Activated T-cell treated with anti-CD3 and anti-CD28 coated beads, Interleukin-2, amount 50 U/mL, for 24 hours (primary cell): ENCODE measurements around the gene OXER1.

Experiments used
- DNase-seq: peaks from one replicate; pipeline ENCODE4 v3.0.0-alpha.2; 2020
- H3K27ac Mint-ChIP-seq: 2 replicates; pipeline ENCODE4 v1.8.0; 2020; ENCODE audit warnings: mild to moderate bottlenecking, mixed read lengths
- H3K27me3 Mint-ChIP-seq: 2 replicates; pipeline ENCODE4 v1.8.0; 2020; ENCODE audit warnings: mixed read lengths
- H3K36me3 Mint-ChIP-seq: 2 replicates; pipeline ENCODE4 v1.8.0; 2020; ENCODE audit warnings: low read depth, mixed read lengths
- H3K4me1 Mint-ChIP-seq: 2 replicates; pipeline ENCODE4 v1.8.0; 2020; ENCODE audit warnings: low read depth, mixed read lengths
- H3K4me3 Mint-ChIP-seq: 2 replicates; pipeline ENCODE4 v1.8.0; 2020; ENCODE audit warnings: mild to moderate bottlenecking, moderate library complexity, mixed read lengths
- H3K9me3 Mint-ChIP-seq: 2 replicates; pipeline ENCODE4 v1.8.0; 2020; ENCODE audit warnings: mixed read lengths

The OXER1 gene

GRCh38 chr2:42768706-42769256, 4.8 kb upstream of the OXER1 start:
- H3K27ac Mint-ChIP-seq, result no peak overlapping the region
- no peaks in the 10 kb centered on the region for H3K9me3 Mint-ChIP-seq
- no peak for DNase-seq
- H3K36me3 Mint-ChIP-seq, result no peaks in the 10 kb centered on the region
- no peaks in the 10 kb centered on the region for H3K27me3 Mint-ChIP-seq
- no peak overlapping the region for H3K4me3 Mint-ChIP-seq
- no peaks in the 10 kb centered on the region for H3K4me1 Mint-ChIP-seq

- Mint-ChIP-seq H3K36me3 (no peaks in the 10 kb centered on the region), H3K9me3 (no peaks in the 10 kb centered on the region), H3K4me1 (no peaks in the 10 kb centered on the region), H3K27ac (no peak overlapping the region), H3K27me3 (no peaks in the 10 kb centered on the region), H3K4me3 (no peak overlapping the region)
- no peak for DNase-seq
These were observed 4.2 kb upstream of the OXER1 start for GRCh38 chr2:42767899-42768705.

- H3K27ac Mint-ChIP-seq, result no peak overlapping the region
- no peak overlapping the region for H3K4me3 Mint-ChIP-seq
- no peak for DNase-seq
- no peaks in the 10 kb centered on the region for H3K9me3 Mint-ChIP-seq
- H3K27me3 Mint-ChIP-seq, result no peaks in the 10 kb centered on the region
- no peaks in the 10 kb centered on the region for H3K4me1 Mint-ChIP-seq
- H3K36me3 Mint-ChIP-seq, result peaks cover 2% of the 10 kb centered on the region
These were observed 3.4 kb upstream of the OXER1 start for GRCh38 chr2:42767080-42767898.

- Mint-ChIP-seq H3K27ac (no peak overlapping the region), H3K9me3 (no peaks in the 10 kb centered on the region)
These were observed 1.8 kb upstream of the OXER1 start for GRCh38 chr2:42765686-42766085.

GRCh38 chr2:42764901-42765300, 966 bp upstream of the OXER1 start:
- Mint-ChIP-seq H3K27me3 (no peaks in the 10 kb centered on the region), H3K4me3 (no peak overlapping the region), H3K9me3 (no peaks in the 10 kb centered on the region), H3K36me3 (peaks cover 2% of the 10 kb centered on the region), H3K27ac (no peak overlapping the region), H3K4me1 (no peaks in the 10 kb centered on the region)
- no peak for DNase-seq

More at GRCh38 chr2:42765686-42766085, 1.8 kb upstream of the OXER1 start:
- DNase-seq, result no peak
- Mint-ChIP-seq H3K27me3 (no peaks in the 10 kb centered on the region), H3K36me3 (peaks cover 2% of the 10 kb centered on the region), H3K4me3 (no peak overlapping the region), H3K4me1 (no peaks in the 10 kb centered on the region)

GRCh38 chr2:42762823-42763804, 821 bp downstream of the OXER1 start:
- no peak for DNase-seq
- Mint-ChIP-seq H3K36me3 (peaks cover 2% of the 10 kb centered on the region), H3K4me1 (no peaks in the 10 kb centered on the region), H3K9me3 (no peaks in the 10 kb centered on the region), H3K27ac (no peak overlapping the region), H3K4me3 (no peak overlapping the region), H3K27me3 (no peaks in the 10 kb centered on the region)

GRCh38 chr2:42762155-42762554, 1.8 kb downstream of the OXER1 start:
- Mint-ChIP-seq H3K9me3 (no peaks in the 10 kb centered on the region), H3K4me3 (no peak overlapping the region), H3K27me3 (no peaks in the 10 kb centered on the region), H3K36me3 (peaks cover 2% of the 10 kb centered on the region), H3K27ac (no peak overlapping the region), H3K4me1 (no peaks in the 10 kb centered on the region)
- DNase-seq, result no peak

- Mint-ChIP-seq H3K27me3 (no peaks in the 10 kb centered on the region), H3K4me3 (no peak overlapping the region), H3K36me3 (peaks cover 2% of the 10 kb centered on the region), H3K4me1 (no peaks in the 10 kb centered on the region), H3K9me3 (no peaks in the 10 kb centered on the region), H3K27ac (no peak overlapping the region)
- DNase-seq, result no peak
These were observed 2.4 kb downstream of the OXER1 start for GRCh38 chr2:42761554-42761953.

- no peak overlapping the region for H3K27ac Mint-ChIP-seq
- H3K4me1 Mint-ChIP-seq, result peaks cover 5% of the 10 kb centered on the region
- DNase-seq, result no peak
- no peaks in the 10 kb centered on the region for H3K27me3 Mint-ChIP-seq
- peaks cover 3% of the 10 kb centered on the region for H3K36me3 Mint-ChIP-seq
- no peak overlapping the region for H3K4me3 Mint-ChIP-seq
- H3K9me3 Mint-ChIP-seq, result no peaks in the 10 kb centered on the region
These were observed 5.2 kb downstream of the OXER1 start for GRCh38 chr2:42758751-42759150.

GRCh38 chr2:42757981-42758740, 5.8 kb downstream of the OXER1 start:
- H3K27ac Mint-ChIP-seq, result no peak overlapping the region
- no peak overlapping the region for H3K4me3 Mint-ChIP-seq
- no peaks in the 10 kb centered on the region for H3K27me3 Mint-ChIP-seq
- no peak for DNase-seq
- no peaks in the 10 kb centered on the region for H3K9me3 Mint-ChIP-seq
- peaks cover 5% of the 10 kb centered on the region for H3K4me1 Mint-ChIP-seq
- H3K36me3 Mint-ChIP-seq, result peaks cover 5% of the 10 kb centered on the region

GRCh38 chr2:42756966-42757513, 6.9 kb downstream of the OXER1 start:
- no peaks in the 10 kb centered on the region for H3K9me3 Mint-ChIP-seq
- peaks cover 5% of the 10 kb centered on the region for H3K4me1 Mint-ChIP-seq
- H3K27ac Mint-ChIP-seq, result no peak overlapping the region
- H3K27me3 Mint-ChIP-seq, result no peaks in the 10 kb centered on the region
- no peak for DNase-seq
- H3K36me3 Mint-ChIP-seq, result peaks cover 3% of the 10 kb centered on the region
- no peak overlapping the region for H3K4me3 Mint-ChIP-seq

GRCh38 chr2:42756150-42756775, 7.7 kb downstream of the OXER1 start:
- no peak overlapping the region for H3K4me3 Mint-ChIP-seq
- H3K27me3 Mint-ChIP-seq, result no peaks in the 10 kb centered on the region
- no peak for DNase-seq
- no peaks in the 10 kb centered on the region for H3K9me3 Mint-ChIP-seq
- H3K36me3 Mint-ChIP-seq, result peaks cover 3% of the 10 kb centered on the region
- peaks cover 5% of the 10 kb centered on the region for H3K4me1 Mint-ChIP-seq
- H3K27ac Mint-ChIP-seq, result no peak overlapping the region
